Activated T-cell treated with anti-CD3 and anti-CD28 coated beads, Interleukin-2, amount 50 U/mL, for 48 hours (primary cell): ENCODE data around the gene CENPP.

Experiments used
- DNase-seq, 2 experiments: peaks; one replicate each; pipeline ENCODE4 v3.0.0-alpha.2; 2020

CENPP gene

GRCh38 chr9:92483627-92484545, 158.1 kb downstream of the CENPP start:
- DNase-seq: no peak

GRCh38 chr9:92484563-92484962, 158.8 kb downstream of the CENPP start:
- no peak for DNase-seq

GRCh38 chr9:92486371-92486770, 160.6 kb downstream of the CENPP start:
- no peak for DNase-seq

GRCh38 chr9:92488681-92489550, 163.2 kb downstream of the CENPP start:
- DNase-seq: no peak

- no peak for DNase-seq
Observed at GRCh38 chr9:92492781-92493401, 167.1 kb downstream of the CENPP start.

GRCh38 chr9:92493749-92494387, 168.1 kb downstream of the CENPP start:
- DNase-seq: no peak

- DNase-seq: no peak
Observed at GRCh38 chr9:92494856-92495255, 169.1 kb downstream of the CENPP start.

GRCh38 chr9:92496396-92497176, 170.8 kb downstream of the CENPP start:
- no peak for DNase-seq

GRCh38 chr9:92499701-92500100, 173.9 kb downstream of the CENPP start:
- no peak for DNase-seq

GRCh38 chr9:92500725-92501124, 175.0 kb downstream of the CENPP start:
- DNase-seq: no peak

GRCh38 chr9:92501671-92502393, 176.1 kb downstream of the CENPP start:
- DNase-seq: peak in 1 of 2 experiments; percentile 26

GRCh38 chr9:92503156-92503555, 177.4 kb downstream of the CENPP start:
- no peak for DNase-seq

GRCh38 chr9:92504881-92505280, 179.1 kb downstream of the CENPP start:
- no peak for DNase-seq

GRCh38 chr9:92506184-92506857, 180.6 kb downstream of the CENPP start:
- no peak for DNase-seq

- no peak for DNase-seq
Observed at GRCh38 chr9:92507005-92507404, 181.3 kb downstream of the CENPP start.

- no peak for DNase-seq
Observed at GRCh38 chr9:92507496-92507895, 181.7 kb downstream of the CENPP start.

- DNase-seq: no peak
Observed at GRCh38 chr9:92508018-92508820, 182.5 kb downstream of the CENPP start.

GRCh38 chr9:92509050-92509449, 183.3 kb downstream of the CENPP start:
- no peak for DNase-seq

- no peak for DNase-seq
Observed at GRCh38 chr9:92510747-92511146, 185.0 kb downstream of the CENPP start.

- no peak for DNase-seq
Observed at GRCh38 chr9:92512622-92513021, 186.9 kb downstream of the CENPP start.
